Islet of Langerhans (tissue), 1 donor: ENCODE measurements around the gene MCAT.

ENCODE experiments used
- FAIRE-seq: peaks from one replicate; lab custom pipeline; 2011; peaks lifted over from hg19 to GRCh38; lab: Jason Lieb, UNC

The MCAT gene

GRCh38 chr22:43142880-43143562, at the start of gene MCAT:
Gene MCAT (minus strand): TSS chr22:43143398. CDS start chr22:43143348, 50 bp downstream.
- no peak for FAIRE-seq

GRCh38 chr22:43191831-43192230, 48.6 kb upstream of the MCAT start:
- no peak for FAIRE-seq

GRCh38 chr22:43188829-43189545, 45.8 kb upstream of the MCAT start:
- no peak for FAIRE-seq

GRCh38 chr22:43187171-43188099, 44.2 kb upstream of the MCAT start:
- no peak for FAIRE-seq

- FAIRE-seq = no peak
Measured at GRCh38 chr22:43186272-43187170, 43.3 kb upstream of the MCAT start, which contains the start of gene TTLL12. Gene TTLL12 (minus strand): TSS chr22:43187134. CDS start chr22:43187069, 65 bp downstream.

- no peak for FAIRE-seq
Measured at GRCh38 chr22:43185860-43186261, 42.7 kb upstream of the MCAT start.

- no peak for FAIRE-seq
Measured at GRCh38 chr22:43183496-43184277, 40.5 kb upstream of the MCAT start.

- no peak for FAIRE-seq
Measured at GRCh38 chr22:43182726-43183125, 39.5 kb upstream of the MCAT start.

GRCh38 chr22:43182118-43182517, 38.9 kb upstream of the MCAT start:
- FAIRE-seq = no peak

GRCh38 chr22:43181321-43182076, 38.3 kb upstream of the MCAT start:
- FAIRE-seq = no peak

GRCh38 chr22:43180670-43181069, 37.5 kb upstream of the MCAT start:
- no peak for FAIRE-seq

GRCh38 chr22:43179911-43180195, 36.7 kb upstream of the MCAT start:
- FAIRE-seq = no peak

GRCh38 chr22:43179146-43179910, 36.1 kb upstream of the MCAT start:
- FAIRE-seq = no peak

GRCh38 chr22:43177479-43177878, 34.3 kb upstream of the MCAT start:
- FAIRE-seq = no peak

- no peak for FAIRE-seq
Measured at GRCh38 chr22:43176090-43176489, 32.9 kb upstream of the MCAT start.

GRCh38 chr22:43174941-43175531, 31.8 kb upstream of the MCAT start:
- no peak for FAIRE-seq

GRCh38 chr22:43173976-43174720, 30.9 kb upstream of the MCAT start:
- FAIRE-seq = no peak

GRCh38 chr22:43173566-43173965, 30.4 kb upstream of the MCAT start:
- FAIRE-seq = no peak
